Measurements from ENCODE around the gene RSAD2. TPM values are rescaled to one million over a fixed set of nuclear protein-coding genes. Genes with fewer than 3 reads are reported as not detected.

The RSAD2 gene
- total RNA-seq, 1 donor from 2014 or later, result 0.22 TPM

GRCh38 chr2:6921321-6921922, 43.8 kb downstream of the RSAD2 start:
- DNase-seq (ENCODE audit: low spot score), result no peak
- peaks cover 24% of the 10 kb centered on the region for H3K4me1 Mint-ChIP-seq (ENCODE audit: low read depth)
- no peak for TF ChIP-seq CTCF (IDR thresholded peaks at IDR 0.05)
- H3K27me3 Mint-ChIP-seq (ENCODE audit: low read depth), result no peaks in the 10 kb centered on the region
- H3K27ac Mint-ChIP-seq (ENCODE audit: unreplicated experiment), result no peak overlapping the region
- no peaks in the 10 kb centered on the region for H3K36me3 Mint-ChIP-seq (ENCODE audit: low read depth)
- no peaks in the 10 kb centered on the region for H3K9me3 Mint-ChIP-seq (ENCODE audit: low read depth)
- no peak overlapping the region for H3K4me3 Mint-ChIP-seq (ENCODE audit: unreplicated experiment)

- H3K4me3 Mint-ChIP-seq (ENCODE audit: unreplicated experiment), result no peak overlapping the region
- no peak for DNase-seq (ENCODE audit: low spot score)
- H3K27ac Mint-ChIP-seq (ENCODE audit: unreplicated experiment), result no peak overlapping the region
- H3K36me3 Mint-ChIP-seq (ENCODE audit: low read depth), result no peaks in the 10 kb centered on the region
- peaks cover 24% of the 10 kb centered on the region for H3K4me1 Mint-ChIP-seq (ENCODE audit: low read depth)
- H3K27me3 Mint-ChIP-seq (ENCODE audit: low read depth), result no peaks in the 10 kb centered on the region
- H3K9me3 Mint-ChIP-seq (ENCODE audit: low read depth), result no peaks in the 10 kb centered on the region
- peak; percentile 23 for TF ChIP-seq CTCF (IDR thresholded peaks at IDR 0.05)
Measured at GRCh38 chr2:6922201-6922656, 44.7 kb downstream of the RSAD2 start.

GRCh38 chr2:6923319-6923718, 45.7 kb downstream of the RSAD2 start:
- DNase-seq (ENCODE audit: low spot score), result no peak
- no peaks in the 10 kb centered on the region for H3K9me3 Mint-ChIP-seq (ENCODE audit: low read depth)
- H3K4me3 Mint-ChIP-seq (ENCODE audit: unreplicated experiment), result no peak overlapping the region
- H3K4me1 Mint-ChIP-seq (ENCODE audit: low read depth), result peaks cover 27% of the 10 kb centered on the region
- H3K36me3 Mint-ChIP-seq (ENCODE audit: low read depth), result no peaks in the 10 kb centered on the region
- no peak overlapping the region for H3K27ac Mint-ChIP-seq (ENCODE audit: unreplicated experiment)
- no peak for TF ChIP-seq CTCF (IDR thresholded peaks at IDR 0.05)
- no peaks in the 10 kb centered on the region for H3K27me3 Mint-ChIP-seq (ENCODE audit: low read depth)

DNA sequence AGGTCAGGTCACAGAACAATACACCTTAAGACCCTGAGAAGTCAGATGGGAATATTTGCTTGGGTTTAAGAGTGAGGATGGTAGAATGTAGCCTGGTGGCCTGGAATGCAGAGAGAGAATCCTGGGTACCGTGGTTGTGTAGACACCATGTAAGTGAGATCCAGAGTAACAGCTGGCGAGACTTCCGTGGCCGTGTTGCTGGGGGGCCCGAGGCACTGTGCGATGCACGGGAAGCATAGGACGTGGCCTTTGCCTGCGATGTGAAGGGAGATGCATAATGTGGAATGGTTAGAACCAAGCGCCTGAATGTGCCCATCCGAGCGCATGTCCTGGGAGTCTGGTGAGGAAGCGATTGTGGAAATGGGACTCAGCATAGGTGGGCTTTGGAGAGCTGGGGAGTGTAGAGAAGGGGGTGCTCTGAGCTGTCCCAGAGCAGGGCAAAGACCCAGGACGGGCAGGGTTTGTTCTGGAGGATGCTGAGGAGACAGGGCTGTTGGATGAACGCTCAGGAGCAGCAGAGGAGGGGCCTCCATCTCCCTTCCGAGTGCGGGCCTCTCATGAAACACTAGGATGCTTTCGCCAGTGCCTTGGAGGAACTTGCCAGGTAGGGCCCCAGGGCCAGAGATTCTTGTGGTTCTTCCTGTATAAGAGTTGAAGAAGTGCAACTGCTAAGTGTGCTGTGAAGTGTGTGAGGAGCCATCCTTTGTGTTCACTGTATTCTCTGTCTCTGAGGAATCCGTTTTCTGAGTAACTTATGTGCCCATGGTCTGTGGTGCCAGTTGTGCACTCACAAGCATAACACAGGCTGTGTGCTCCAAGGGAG, 46.7 kb downstream of the RSAD2 start:
- H3K4me3 Mint-ChIP-seq (ENCODE audit: unreplicated experiment), result no peak overlapping the region
- no peaks in the 10 kb centered on the region for H3K9me3 Mint-ChIP-seq (ENCODE audit: low read depth)
- no peak for TF ChIP-seq CTCF (IDR thresholded peaks at IDR 0.05)
- H3K4me1 Mint-ChIP-seq (ENCODE audit: low read depth), result peaks cover 30% of the 10 kb centered on the region
- H3K27ac Mint-ChIP-seq (ENCODE audit: unreplicated experiment), result no peak overlapping the region
- DNase-seq (ENCODE audit: low spot score), result no peak
- H3K27me3 Mint-ChIP-seq (ENCODE audit: low read depth), result no peaks in the 10 kb centered on the region
- H3K36me3 Mint-ChIP-seq (ENCODE audit: low read depth), result no peaks in the 10 kb centered on the region

- H3K36me3 Mint-ChIP-seq (ENCODE audit: low read depth), result no peaks in the 10 kb centered on the region
- H3K4me1 Mint-ChIP-seq (ENCODE audit: low read depth), result peaks cover 30% of the 10 kb centered on the region
- DNase-seq (ENCODE audit: low spot score), result no peak
- TF ChIP-seq CTCF (IDR thresholded peaks at IDR 0.05), result no peak
- no peaks in the 10 kb centered on the region for H3K9me3 Mint-ChIP-seq (ENCODE audit: low read depth)
- H3K27ac Mint-ChIP-seq (ENCODE audit: unreplicated experiment), result no peak overlapping the region
- H3K4me3 Mint-ChIP-seq (ENCODE audit: unreplicated experiment), result no peak overlapping the region
- no peaks in the 10 kb centered on the region for H3K27me3 Mint-ChIP-seq (ENCODE audit: low read depth)
Measured at GRCh38 chr2:6924924-6925409, 47.4 kb downstream of the RSAD2 start.
